Left renal pelvis (tissue), 4 donors: ENCODE data around the gene CBY3. TPM values are rescaled to one million over a fixed set of nuclear protein-coding genes. Genes with fewer than 3 reads are reported as not detected.
"Not testable (repeated sequence)": the region's sequence is repeated elsewhere in the genome, so short reads cannot be mapped to it uniquely, and the experiment has no call there.

Experiments used
- DNase-seq, 4 donors: peaks; one replicate each; pipeline ENCODE4 v3.0.0-alpha.2; 2013; ENCODE audit warnings: low read depth in 4 of 4, low spot score in 3 of 4
- polyA plus RNA-seq, 4 donors: library from polyadenylated mRNA; unstranded; fragments of 120-200 nt; gene quantifications; one replicate each; pipeline ENCODE4 v1.2.1, GENCODE V29; 2013; ENCODE audit not compliant: insufficient read length in 4 of 4

CBY3 gene
- polyA plus RNA-seq, 4 donors, result 0.23 to 1.4 (median 0.27) TPM

GRCh38 chr5:179678223-179679013 is 2.4 kb downstream of the CBY3 start:
- DNase-seq, result peak; percentile 92 to 93 (median 92)

- DNase-seq, result peak in 1 of 4 donors; percentile 39
Observed at GRCh38 chr5:179668391-179668790, 12.4 kb downstream of the CBY3 start.

- not testable (repeated sequence) for DNase-seq
Observed at GRCh38 chr5:179661647-179662046, 19.2 kb downstream of the CBY3 start.

- not testable (repeated sequence) for DNase-seq
Observed at GRCh38 chr5:179658179-179658856, 22.5 kb downstream of the CBY3 start.

GRCh38 chr5:179657302-179658178 is 23.3 kb downstream of the CBY3 start:
- DNase-seq, result not testable (repeated sequence)

GRCh38 chr5:179653135-179653534 is 27.7 kb downstream of the CBY3 start:
- not testable (repeated sequence) for DNase-seq

GRCh38 chr5:179650245-179650644 is 30.6 kb downstream of the CBY3 start:
- not testable (repeated sequence) for DNase-seq

- not testable (repeated sequence) for DNase-seq
Observed at GRCh38 chr5:179649166-179649703, 31.6 kb downstream of the CBY3 start.

GRCh38 chr5:179648410-179648809 is 32.4 kb downstream of the CBY3 start:
- no peak for DNase-seq

- DNase-seq, result not testable (repeated sequence)
Observed at GRCh38 chr5:179644766-179645165, 36.1 kb downstream of the CBY3 start.

GRCh38 chr5:179643141-179643920 is 37.5 kb downstream of the CBY3 start:
- DNase-seq, result not testable (repeated sequence)

- not testable (repeated sequence) for DNase-seq
Observed at GRCh38 chr5:179642626-179643025, 38.2 kb downstream of the CBY3 start.

- not testable (repeated sequence) for DNase-seq
Observed at GRCh38 chr5:179641745-179642144, 39.1 kb downstream of the CBY3 start.

- not testable (repeated sequence) for DNase-seq
Observed at GRCh38 chr5:179639296-179639695, 41.5 kb downstream of the CBY3 start.

- DNase-seq, result not testable (repeated sequence)
Observed at GRCh38 chr5:179634370-179635172, 46.3 kb downstream of the CBY3 start.

GRCh38 chr5:179633501-179634369 is 47.1 kb downstream of the CBY3 start:
- not testable (repeated sequence) for DNase-seq
